Stimulated activated CD8-positive, alpha-beta memory T cell treated with anti-CD3 and anti-CD28 coated beads, Interleukin-2, amount 100 ng/mL, for 48 hours (primary cell): ENCODE results near the gene OSBPL2.

Experiments
- DNase-seq, 2 donors: peaks; one replicate each; pipeline ENCODE4 v3.0.0-alpha.2; 2020; ENCODE audit warnings: low read depth in 2 of 2

Gene OSBPL2

DNA sequence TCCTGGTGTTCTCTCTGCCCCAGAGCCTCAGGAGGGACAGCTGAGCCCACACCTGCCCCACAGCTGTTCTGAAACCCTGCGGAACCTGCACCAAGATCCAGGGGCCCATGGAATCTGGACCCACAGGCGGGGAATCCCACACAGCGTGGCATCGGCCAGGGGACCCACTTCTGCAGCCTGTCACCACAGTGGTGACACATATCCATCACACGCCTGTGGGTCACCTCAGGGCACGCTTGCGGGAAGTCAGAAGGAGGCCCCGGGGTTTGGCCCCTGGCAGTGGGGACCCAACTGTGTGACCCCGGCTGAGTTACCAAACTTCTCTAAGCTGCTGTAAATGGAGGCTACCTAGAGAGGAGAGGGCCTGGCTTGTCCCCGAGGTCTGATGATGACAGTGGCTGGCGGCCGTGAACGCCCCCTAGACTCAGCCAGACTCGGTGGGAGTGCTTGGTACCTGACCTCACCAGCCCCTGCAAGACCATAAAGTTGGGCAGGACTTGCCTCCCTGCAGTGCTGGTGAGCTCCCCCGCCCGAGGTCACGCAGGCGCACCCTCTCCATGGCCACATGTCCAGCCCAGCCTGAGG lies 16.0 kb upstream of the OSBPL2 start:
- no peak for DNase-seq

DNA sequence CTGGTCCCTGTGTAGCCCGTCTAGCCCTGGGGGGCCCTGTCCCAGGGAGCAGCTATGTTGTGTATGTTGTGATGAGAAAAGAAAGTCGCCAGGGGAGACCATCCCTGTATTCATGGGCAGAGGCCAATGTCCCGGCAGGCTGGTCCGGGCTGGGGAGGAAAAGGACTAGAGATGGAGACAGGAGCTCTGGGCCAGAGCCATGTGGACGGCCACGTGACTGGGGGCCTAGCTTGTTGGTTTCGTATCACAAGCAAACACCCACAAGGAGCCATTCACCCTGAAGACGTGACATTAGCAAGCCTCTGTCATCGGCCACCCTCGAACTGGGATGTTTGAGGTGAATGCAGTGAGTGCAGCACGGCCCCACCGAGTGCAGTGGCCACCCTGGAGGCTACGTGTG lies 15.3 kb upstream of the OSBPL2 start:
- DNase-seq: no peak

- DNase-seq: no peak
These were observed 14.8 kb upstream of the OSBPL2 start for GRCh38 chr20:62223571-62223970.

DNA sequence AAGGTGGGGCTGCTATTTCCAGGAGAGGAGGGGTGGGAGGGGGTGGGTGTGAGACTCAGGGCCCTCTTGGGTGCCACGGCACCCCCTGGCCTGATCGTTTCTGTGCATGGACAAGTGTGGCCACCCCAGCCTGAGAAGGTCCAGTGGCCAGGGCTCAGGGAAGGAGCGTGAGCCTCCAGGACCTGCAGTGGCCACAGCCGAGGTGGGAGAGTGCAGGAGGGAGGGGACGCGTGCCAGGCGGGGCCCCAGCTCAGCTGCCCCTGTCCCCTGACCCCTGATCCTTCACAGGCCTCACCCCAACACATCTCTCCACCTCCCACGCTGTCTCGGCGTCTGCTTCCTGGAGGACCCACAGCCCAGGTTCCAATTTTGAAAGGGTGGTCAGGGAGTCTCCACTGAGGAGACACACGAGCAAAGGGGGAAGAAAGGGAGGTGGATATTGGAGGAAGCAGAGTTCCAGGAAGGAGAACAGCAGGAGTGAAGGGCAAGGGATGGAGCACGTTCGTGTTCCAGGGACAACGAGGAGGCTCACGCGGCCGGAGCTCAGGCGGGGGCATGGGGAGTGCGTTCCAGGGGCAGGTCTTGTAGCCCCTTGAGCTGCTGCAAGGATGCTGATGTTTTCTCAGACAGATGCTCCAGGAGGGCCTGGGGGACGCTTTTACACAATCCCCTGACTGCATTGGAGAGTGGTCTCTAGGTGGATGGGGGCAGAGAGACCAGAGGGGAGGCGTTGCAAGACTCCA lies 14.0 kb upstream of the OSBPL2 start:
- DNase-seq: no peak

GRCh38 chr20:62225026-62225425 lies 13.3 kb upstream of the OSBPL2 start:
- DNase-seq: no peak

DNA sequence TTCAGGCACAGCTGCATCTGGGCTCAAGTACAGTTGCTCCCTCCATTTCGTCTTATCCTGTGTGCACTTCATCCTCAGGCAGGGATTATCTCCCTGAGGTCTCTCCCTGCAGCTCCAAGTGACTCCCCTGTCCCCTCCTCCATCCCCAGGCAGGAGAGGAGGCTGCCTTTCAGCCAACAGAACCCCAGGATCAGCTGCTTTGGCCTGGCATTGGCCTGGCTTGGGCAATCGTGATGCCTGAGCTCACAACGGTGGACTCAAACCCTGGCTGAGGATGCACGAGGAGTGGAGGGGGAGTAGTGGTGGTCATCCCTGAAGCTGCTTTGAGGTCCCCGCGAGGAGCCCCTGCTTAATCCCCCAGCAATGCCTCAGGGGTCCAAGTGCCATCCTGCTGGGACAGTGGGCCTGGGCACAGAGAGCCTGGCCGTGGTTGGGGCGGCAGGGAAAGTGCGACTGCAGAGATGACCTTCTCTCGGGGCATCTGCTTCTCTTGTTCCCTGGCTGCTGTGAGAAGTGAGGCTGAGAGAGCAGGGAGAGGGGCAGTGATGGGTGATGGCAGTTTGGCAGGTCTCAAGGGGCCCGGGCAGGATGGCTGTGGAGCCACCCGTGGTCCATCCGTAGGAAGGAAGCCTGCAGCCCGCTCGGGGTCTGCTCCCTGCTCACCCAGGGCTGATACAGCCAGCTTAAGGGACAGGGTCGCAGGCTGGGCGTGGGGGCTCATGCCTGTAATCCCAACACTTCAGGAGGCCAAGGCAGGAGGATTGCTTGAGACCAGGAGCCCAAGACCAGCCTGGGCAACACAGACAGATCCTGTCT lies 12.3 kb upstream of the OSBPL2 start:
- DNase-seq: no peak

DNA sequence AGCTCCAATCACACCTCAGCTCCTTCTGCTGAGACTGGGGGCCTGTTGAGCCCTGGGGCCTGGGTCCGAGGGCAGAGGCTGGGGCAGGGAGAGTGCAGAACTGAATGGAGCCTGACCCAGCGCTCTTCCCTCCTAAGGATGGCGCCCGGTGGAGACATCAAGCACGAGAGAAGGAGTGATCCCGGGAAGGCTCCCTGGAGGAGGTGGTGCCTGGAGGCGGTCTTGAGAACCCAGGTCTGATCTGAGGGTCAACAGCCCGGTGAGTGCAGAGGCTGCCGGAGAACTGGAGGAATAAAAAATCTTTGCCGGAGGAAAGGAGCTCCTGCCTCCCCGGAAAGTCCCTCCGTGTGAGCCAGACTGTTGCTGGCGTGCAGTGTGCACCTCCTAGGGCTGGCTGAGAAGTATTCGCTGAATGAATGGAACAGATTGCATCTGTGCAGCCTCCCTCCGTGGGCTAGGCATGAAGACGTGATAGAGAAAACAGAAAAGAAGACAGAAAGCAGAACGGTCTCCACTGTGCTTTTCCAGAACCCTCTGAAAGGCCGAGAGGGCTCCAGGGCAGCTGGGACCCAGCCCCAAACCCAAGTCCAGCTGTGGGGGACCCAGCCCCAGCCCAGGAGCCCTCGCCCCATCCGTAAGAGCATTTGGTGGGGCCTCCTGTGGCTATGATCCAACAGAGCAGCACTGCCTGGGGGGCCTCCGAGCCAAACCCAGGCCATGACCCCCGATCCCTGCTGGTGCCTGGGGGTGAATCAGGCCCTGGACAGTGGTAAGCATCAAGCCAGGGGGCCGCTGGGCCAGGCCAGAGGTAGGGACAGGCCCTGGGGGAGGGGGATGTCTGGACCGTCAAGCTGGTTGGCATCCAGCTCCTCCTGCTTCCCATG lies 11.4 kb upstream of the OSBPL2 start:
- DNase-seq: no peak

DNA sequence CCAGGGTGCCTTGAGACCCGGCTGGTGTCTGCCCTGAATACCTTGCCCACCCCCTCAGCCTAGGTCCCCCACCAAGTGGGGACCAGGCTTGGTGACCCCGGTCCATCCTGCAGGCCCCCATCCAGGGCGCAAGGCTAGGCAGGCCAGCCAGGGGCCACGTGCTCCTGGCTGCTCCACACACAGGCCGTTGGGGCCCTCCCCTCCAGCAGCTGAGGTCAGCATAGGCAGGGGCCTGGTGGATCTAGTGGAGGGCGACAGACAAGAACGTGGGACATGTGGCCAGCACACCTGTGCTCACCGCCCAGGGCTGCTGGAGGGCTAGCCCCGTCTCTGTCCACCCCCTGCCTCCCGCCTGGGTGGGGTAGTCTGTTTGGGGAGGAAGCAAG lies 10.7 kb upstream of the OSBPL2 start:
- no peak for DNase-seq

- DNase-seq: no peak
These were observed 10.1 kb upstream of the OSBPL2 start for GRCh38 chr20:62227977-62228958.

DNA sequence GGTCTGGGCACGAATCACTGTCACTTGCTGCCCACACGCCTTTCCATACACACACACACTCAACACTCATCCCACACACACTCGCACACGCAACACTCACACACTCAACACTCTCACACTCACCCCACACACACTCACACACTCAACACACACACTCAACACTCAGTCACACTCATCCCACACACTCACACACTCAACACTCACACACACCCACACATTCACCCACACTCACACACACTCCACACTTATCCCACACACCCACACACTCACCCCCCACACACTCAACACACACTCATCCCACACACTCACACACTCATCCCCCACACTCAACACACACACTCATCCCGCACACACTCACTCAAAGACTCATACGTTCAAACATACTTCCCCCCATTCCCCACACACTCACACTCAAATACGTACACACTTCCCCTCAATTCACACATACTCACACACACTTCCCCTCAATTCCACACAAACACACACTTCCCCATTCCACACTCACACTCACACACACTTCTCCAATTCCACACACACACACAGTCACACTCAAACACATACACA lies 9.3 kb upstream of the OSBPL2 start:
- DNase-seq: no peak

- no peak for DNase-seq
These were observed 8.7 kb upstream of the OSBPL2 start for GRCh38 chr20:62229667-62230066.

- DNase-seq: no peak
These were observed 8.0 kb upstream of the OSBPL2 start for GRCh38 chr20:62230276-62230675.

- no peak for DNase-seq
These were observed 7.6 kb upstream of the OSBPL2 start for GRCh38 chr20:62230696-62231095.

DNA sequence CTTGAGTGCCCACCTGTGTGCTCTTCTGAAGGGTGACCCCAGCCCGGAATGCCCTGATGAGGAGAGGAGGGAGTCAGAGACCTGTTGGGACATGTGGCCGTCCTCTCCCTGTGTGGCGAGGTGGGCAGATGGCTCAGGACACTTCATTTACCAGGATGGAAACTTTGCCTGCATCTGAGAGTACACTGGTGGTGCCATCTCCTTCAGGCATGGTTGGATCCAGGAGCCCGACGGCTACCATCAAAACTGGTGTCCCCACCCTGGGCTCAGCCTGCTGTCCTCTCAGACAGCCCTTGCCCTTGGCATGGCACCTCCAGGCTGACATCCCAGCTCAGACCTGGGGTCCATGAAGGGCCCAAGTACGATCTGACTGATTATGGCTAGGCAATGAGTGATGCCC lies 7.0 kb upstream of the OSBPL2 start:
- no peak for DNase-seq

GRCh38 chr20:62232194-62232593 lies 6.1 kb upstream of the OSBPL2 start:
- DNase-seq: no peak

DNA sequence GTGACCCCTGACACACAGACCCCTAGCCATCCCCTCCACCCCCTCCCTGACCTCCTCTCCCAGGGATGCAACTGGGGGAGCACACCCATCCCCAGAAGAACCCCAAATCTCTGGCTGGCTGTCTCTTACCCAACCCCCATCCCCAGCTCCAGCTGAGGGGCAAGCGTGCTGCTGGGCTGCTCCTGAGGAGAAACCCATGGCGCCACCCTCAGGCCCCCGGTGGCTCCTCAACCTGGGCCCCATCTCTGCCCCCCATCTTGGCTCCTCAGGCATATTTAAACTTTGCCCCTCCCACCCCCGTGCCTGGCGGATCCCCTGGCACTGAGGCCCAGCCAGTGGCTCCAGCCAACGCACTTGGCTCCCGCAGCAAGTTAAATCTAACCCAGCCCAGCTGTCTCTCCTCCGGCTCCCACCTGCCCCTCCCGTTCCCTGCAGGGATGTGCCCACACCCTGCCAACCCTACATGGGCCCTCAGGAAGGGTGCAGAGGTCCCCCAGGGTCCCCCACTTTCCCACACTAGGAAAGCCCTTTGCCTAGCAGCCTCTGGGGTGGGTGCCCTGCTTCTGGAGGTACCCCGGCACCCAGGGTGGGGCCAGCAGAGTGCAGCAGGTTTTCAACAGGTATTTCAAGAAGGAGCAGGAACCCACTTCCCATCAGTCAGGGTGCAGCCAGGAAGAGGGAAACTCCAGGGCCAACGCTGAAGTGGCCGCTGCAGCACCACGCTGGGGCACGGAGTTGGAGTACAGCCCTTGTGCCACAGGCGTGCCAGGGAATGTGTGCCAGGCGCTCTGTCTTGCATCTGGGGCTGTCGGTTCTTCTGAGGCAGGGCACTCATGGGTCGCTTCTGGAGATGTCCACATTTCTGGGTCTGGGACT lies 5.3 kb upstream of the OSBPL2 start:
- DNase-seq: no peak

GRCh38 chr20:62233684-62234083 lies 4.6 kb upstream of the OSBPL2 start:
- DNase-seq: no peak

DNA sequence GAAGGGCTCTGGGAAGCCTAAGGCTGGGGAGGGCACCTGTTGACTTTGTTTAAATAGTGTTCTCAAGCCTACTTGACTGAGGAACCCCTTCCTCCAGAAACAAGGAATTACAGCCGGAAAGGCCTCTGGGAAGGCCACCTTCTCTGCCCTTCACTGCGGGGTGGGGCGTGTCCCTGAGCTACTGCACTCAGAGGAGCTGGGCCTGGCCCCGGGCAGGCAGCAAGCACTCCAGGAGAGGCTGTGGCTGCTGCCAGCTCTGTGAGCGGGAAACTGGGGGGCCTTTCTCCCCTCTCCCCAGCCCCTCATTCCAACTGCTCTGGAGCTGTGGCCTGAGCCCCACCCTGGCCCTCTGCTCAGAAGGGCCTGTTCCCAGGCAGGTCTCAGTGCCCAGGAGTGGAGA lies 4.0 kb upstream of the OSBPL2 start:
- DNase-seq: no peak

DNA sequence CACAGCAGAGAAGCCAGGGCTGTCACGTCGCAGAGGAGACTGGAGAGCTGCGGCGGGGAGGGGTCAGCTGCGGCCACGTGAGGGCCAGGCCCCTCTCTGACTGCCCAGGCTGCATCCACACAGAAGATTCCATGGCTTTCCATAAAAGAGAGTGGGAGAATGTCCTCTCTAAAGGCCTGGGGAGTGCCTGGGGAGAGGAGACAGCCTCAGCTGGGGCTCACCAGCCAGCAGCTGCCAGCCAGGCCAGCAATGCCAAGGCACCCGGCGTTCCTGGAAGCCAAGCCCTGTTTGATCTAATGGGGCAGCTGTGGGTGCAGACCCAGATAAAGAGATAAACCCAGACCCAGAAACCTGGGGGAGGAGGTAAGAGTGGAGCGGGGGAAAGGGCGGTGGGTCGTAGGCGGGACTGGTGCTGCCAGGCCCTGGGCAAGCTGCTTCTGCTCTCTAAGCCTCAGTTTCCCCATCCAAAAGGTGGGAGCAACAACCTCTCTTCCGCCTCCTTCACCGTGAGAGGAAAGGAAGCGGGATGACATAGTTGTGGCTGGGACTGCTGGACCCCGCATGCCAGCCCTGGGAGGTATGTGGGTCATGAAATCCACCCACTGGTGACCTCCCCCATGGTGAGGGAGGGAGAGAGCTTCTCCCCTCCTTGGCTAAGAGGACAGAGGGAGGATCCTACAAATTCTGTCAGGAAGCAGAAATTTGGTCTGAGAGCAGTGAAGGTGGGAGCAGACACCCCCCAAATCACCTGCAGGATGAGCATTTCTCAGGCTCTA lies 3.1 kb upstream of the OSBPL2 start:
- no peak for DNase-seq
